Measurements from ENCODE around the gene SPARC.

- TF ChIP-seq CTCF (IDR thresholded peaks at IDR 0.05) (no peak), POLR2AphosphoS5 (IDR thresholded peaks at IDR 0.05; ENCODE audit: insufficient read depth in 1 of 2, low read depth in 1 of 2) (no peak), POLR2A (IDR thresholded peaks at IDR 0.05) (no peak)
These were observed 8.0 kb downstream of the SPARC start for GRCh38 chr5:151678713-151679112.
